Peyer's patch (tissue), 4 donors: ENCODE results near the gene RND1.

Experiments used
- POLR2A ChIP-seq, 2 donors: fragments of 450-650 bp; IDR thresholded peaks; one replicate each; pipeline ENCODE4 v1.5.1; 2017; ENCODE audit warnings: antibody characterized with exemption in 2 of 2, mild to moderate bottlenecking in 2 of 2, moderate library complexity in 2 of 2
- TF ChIP-seq, protein P1 (sequence below), 6 experiments: fragments of 450-650 bp in 4 of 6; fragments of 200-600 bp in 2 of 6; sonication (generic) in 1 of 6; IDR thresholded peaks; one replicate each; pipeline ENCODE4 v1.5.1; 2017 to 2019; ENCODE audit warnings: antibody characterized with exemption in 6 of 6, mild to moderate bottlenecking in 3 of 6, moderate library complexity in 1 of 6

DNA sequence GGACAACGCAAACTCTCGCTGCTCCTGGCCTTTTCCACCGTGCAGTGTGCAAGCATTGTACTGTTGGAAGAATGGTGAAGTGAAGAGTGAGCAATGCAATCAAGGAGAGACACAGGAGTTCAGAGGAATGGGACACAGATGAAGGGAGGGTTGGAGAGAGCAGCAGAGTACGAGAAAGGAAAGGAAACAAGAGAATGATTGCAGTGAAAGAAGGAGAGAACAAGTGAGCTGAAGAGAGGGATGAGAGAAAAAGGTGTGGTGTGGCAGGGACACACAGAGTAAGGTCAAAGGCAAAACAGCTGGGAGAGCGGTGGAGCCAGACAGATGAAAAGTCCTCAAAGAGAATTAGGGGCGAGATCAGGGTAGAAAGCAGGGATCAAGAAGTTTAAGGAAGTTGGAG is 34.4 kb downstream of the RND1 start:
- TF ChIP-seq POLR2A (IDR thresholded peaks at IDR 0.05): no peak
- TF ChIP-seq, protein P1, sequence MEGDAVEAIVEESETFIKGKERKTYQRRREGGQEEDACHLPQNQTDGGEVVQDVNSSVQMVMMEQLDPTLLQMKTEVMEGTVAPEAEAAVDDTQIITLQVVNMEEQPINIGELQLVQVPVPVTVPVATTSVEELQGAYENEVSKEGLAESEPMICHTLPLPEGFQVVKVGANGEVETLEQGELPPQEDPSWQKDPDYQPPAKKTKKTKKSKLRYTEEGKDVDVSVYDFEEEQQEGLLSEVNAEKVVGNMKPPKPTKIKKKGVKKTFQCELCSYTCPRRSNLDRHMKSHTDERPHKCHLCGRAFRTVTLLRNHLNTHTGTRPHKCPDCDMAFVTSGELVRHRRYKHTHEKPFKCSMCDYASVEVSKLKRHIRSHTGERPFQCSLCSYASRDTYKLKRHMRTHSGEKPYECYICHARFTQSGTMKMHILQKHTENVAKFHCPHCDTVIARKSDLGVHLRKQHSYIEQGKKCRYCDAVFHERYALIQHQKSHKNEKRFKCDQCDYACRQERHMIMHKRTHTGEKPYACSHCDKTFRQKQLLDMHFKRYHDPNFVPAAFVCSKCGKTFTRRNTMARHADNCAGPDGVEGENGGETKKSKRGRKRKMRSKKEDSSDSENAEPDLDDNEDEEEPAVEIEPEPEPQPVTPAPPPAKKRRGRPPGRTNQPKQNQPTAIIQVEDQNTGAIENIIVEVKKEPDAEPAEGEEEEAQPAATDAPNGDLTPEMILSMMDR (IDR thresholded peaks at IDR 0.05): no peak
